SJSA1 (cell line): Measurements from ENCODE around the gene NCKAP5L. TPM values are rescaled to one million over a fixed set of nuclear protein-coding genes. Genes with fewer than 3 reads are reported as not detected.

Experiments
- DNase-seq, 2 experiments: peaks; one replicate each; pipeline ENCODE4 v3.0.0-alpha.2; 2015 to 2020; ENCODE audit warnings: low spot score in 2 of 2, low read depth in 1 of 2
- H3K27ac ChIP-seq: fragments of 250-450 bp; sonication (Bioruptor Pico); 2 replicates; pipeline ENCODE4 v1.5.1; 2020; ENCODE audit warnings: mild to moderate bottlenecking, moderate library complexity
- H3K27me3 ChIP-seq: fragments of 250-450 bp; sonication (Bioruptor Pico); replicated peaks from 2 replicates; pipeline ENCODE4 v1.5.1; 2020; ENCODE audit warnings: mild to moderate bottlenecking, moderate library complexity
- H3K36me3 ChIP-seq: fragments of 250-450 bp; sonication (Bioruptor Pico); 2 replicates; pipeline ENCODE4 v1.5.1; 2020; ENCODE audit warnings: mild to moderate bottlenecking
- H3K4me1 ChIP-seq: fragments of 250-450 bp; sonication (Bioruptor Pico); replicated peaks from 2 replicates; pipeline ENCODE4 v1.6.1; 2021; ENCODE audit warnings: mild to moderate bottlenecking
- H3K4me3 ChIP-seq: fragments of 250-450 bp; sonication (Bioruptor Pico); 2 replicates; pipeline ENCODE4 v1.5.1; 2020; ENCODE audit warnings: mild to moderate bottlenecking
- H3K9me3 ChIP-seq: fragments of 250-450 bp; sonication (Bioruptor Pico); replicated peaks from 2 replicates; pipeline ENCODE4 v1.5.1; 2020; ENCODE audit warnings: mild to moderate bottlenecking
- total RNA-seq: library from RNA; depleted of rRNA; stranded (reverse); fragments of >200 nt; shearing (Covaris generic); gene quantifications from 2 replicates; pipeline ENCODE4 v1.2.3, GENCODE V29; 2014

The NCKAP5L gene
- total RNA-seq, 1 experiment from 2014 or later, result 43.5 TPM

GRCh38 chr12:49825360-49825970, 2.7 kb downstream of the NCKAP5L start:
- H3K9me3 ChIP-seq, result no peaks in the 10 kb centered on the region
- H3K27ac ChIP-seq, result peak overlapping the region; percentile 65
- 0 out of 2 replicates have a peak overlapping the region, but pooled peaks have one; percentile 6 for H3K4me3 ChIP-seq

GRCh38 chr12:49824895-49825294, 3.3 kb downstream of the NCKAP5L start:
- no peak overlapping the region for H3K4me3 ChIP-seq
- peak overlapping the region; percentile 65 for H3K27ac ChIP-seq
- peak in 1 of 2 experiments; percentile 42 for DNase-seq
- H3K27me3 ChIP-seq, result no peaks in the 10 kb centered on the region
- peaks cover 57% of the 10 kb centered on the region for H3K4me1 ChIP-seq
- peaks cover 55% of the 10 kb centered on the region for H3K36me3 ChIP-seq
- no peaks in the 10 kb centered on the region for H3K9me3 ChIP-seq

More at GRCh38 chr12:49825360-49825970, 2.7 kb downstream of the NCKAP5L start:
- Histone ChIP-seq H3K4me1 (peaks cover 57% of the 10 kb centered on the region), H3K36me3 (peaks cover 53% of the 10 kb centered on the region), H3K27me3 (no peaks in the 10 kb centered on the region)
- peak; percentile 58 to 65 for DNase-seq

- DNase-seq, result no peak
- Histone ChIP-seq H3K4me3 (no peak overlapping the region), H3K9me3 (no peaks in the 10 kb centered on the region), H3K36me3 (peaks cover 60% of the 10 kb centered on the region), H3K4me1 (peaks cover 57% of the 10 kb centered on the region), H3K27me3 (no peaks in the 10 kb centered on the region), H3K27ac (no peak overlapping the region)
Measured at GRCh38 chr12:49824416-49824815, 3.8 kb downstream of the NCKAP5L start.

- no peak overlapping the region for H3K27ac ChIP-seq
Measured at GRCh38 chr12:49823951-49824350, 4.3 kb downstream of the NCKAP5L start.

GRCh38 chr12:49823350-49823749, 4.9 kb downstream of the NCKAP5L start:
- peaks cover 52% of the 10 kb centered on the region for H3K4me1 ChIP-seq
- H3K9me3 ChIP-seq, result no peaks in the 10 kb centered on the region
- no peak overlapping the region for H3K27ac ChIP-seq
- no peak overlapping the region for H3K4me3 ChIP-seq
- H3K27me3 ChIP-seq, result no peaks in the 10 kb centered on the region
- H3K36me3 ChIP-seq, result peaks cover 63% of the 10 kb centered on the region
- no peak for DNase-seq

More at GRCh38 chr12:49823951-49824350, 4.3 kb downstream of the NCKAP5L start:
- peaks cover 54% of the 10 kb centered on the region for H3K4me1 ChIP-seq
- H3K4me3 ChIP-seq, result no peak overlapping the region
- DNase-seq, result no peak
- H3K9me3 ChIP-seq, result no peaks in the 10 kb centered on the region
- no peaks in the 10 kb centered on the region for H3K27me3 ChIP-seq
- H3K36me3 ChIP-seq, result peaks cover 63% of the 10 kb centered on the region

- DNase-seq, result no peak
- Histone ChIP-seq H3K27me3 (no peaks in the 10 kb centered on the region), H3K4me3 (no peak overlapping the region), H3K36me3 (peaks cover 52% of the 10 kb centered on the region), H3K9me3 (no peaks in the 10 kb centered on the region), H3K4me1 (peaks cover 44% of the 10 kb centered on the region), H3K27ac (no peak overlapping the region)
Measured at GRCh38 chr12:49821373-49822287, 6.6 kb downstream of the NCKAP5L start.

GRCh38 chr12:49819786-49820185, 8.4 kb downstream of the NCKAP5L start:
- Histone ChIP-seq H3K27me3 (no peaks in the 10 kb centered on the region), H3K9me3 (no peaks in the 10 kb centered on the region), H3K36me3 (peaks cover 63% of the 10 kb centered on the region), H3K27ac (no peak overlapping the region), H3K4me3 (no peak overlapping the region), H3K4me1 (peaks cover 25% of the 10 kb centered on the region)
- no peak for DNase-seq

- H3K36me3 ChIP-seq, result peaks cover 57% of the 10 kb centered on the region
- no peak for DNase-seq
- H3K27me3 ChIP-seq, result no peaks in the 10 kb centered on the region
- peaks cover 17% of the 10 kb centered on the region for H3K4me1 ChIP-seq
- H3K9me3 ChIP-seq, result no peaks in the 10 kb centered on the region
- H3K4me3 ChIP-seq, result no peak overlapping the region
- no peak overlapping the region for H3K27ac ChIP-seq
Measured at GRCh38 chr12:49818241-49818895, 9.8 kb downstream of the NCKAP5L start.

- Histone ChIP-seq H3K36me3 (peaks cover 58% of the 10 kb centered on the region), H3K4me1 (peaks cover 56% of the 10 kb centered on the region), H3K4me3 (no peak overlapping the region), H3K9me3 (no peaks in the 10 kb centered on the region), H3K27ac (0 out of 2 replicates have a peak overlapping the region, but pooled peaks have one; percentile 9), H3K27me3 (no peaks in the 10 kb centered on the region)
- DNase-seq, result no peak
Measured at GRCh38 chr12:49813131-49813530, 15.1 kb downstream of the NCKAP5L start.

- H3K27me3 ChIP-seq, result no peaks in the 10 kb centered on the region
- no peak for DNase-seq
- no peak overlapping the region for H3K4me3 ChIP-seq
- no peaks in the 10 kb centered on the region for H3K9me3 ChIP-seq
- peaks cover 63% of the 10 kb centered on the region for H3K4me1 ChIP-seq
- 0 out of 2 replicates have a peak overlapping the region, but pooled peaks have one; percentile 7 for H3K27ac ChIP-seq
- H3K36me3 ChIP-seq, result peaks cover 69% of the 10 kb centered on the region
Measured at GRCh38 chr12:49811961-49812401, 16.2 kb downstream of the NCKAP5L start.

- Histone ChIP-seq H3K27ac (peak overlapping the region; percentile 58; the same call in 1 of the 2 replicates), H3K36me3 (peaks cover 73% of the 10 kb centered on the region), H3K4me3 (no peak overlapping the region), H3K9me3 (no peaks in the 10 kb centered on the region), H3K4me1 (peaks cover 63% of the 10 kb centered on the region), H3K27me3 (no peaks in the 10 kb centered on the region)
- no peak for DNase-seq
Measured at GRCh38 chr12:49811136-49811535, 17.1 kb downstream of the NCKAP5L start.

GRCh38 chr12:49809906-49810389, 18.3 kb downstream of the NCKAP5L start:
- peaks cover 63% of the 10 kb centered on the region for H3K4me1 ChIP-seq
- no peak overlapping the region for H3K4me3 ChIP-seq
- H3K27ac ChIP-seq, result peak overlapping the region; percentile 88
- peaks cover 74% of the 10 kb centered on the region for H3K36me3 ChIP-seq
- H3K9me3 ChIP-seq, result no peaks in the 10 kb centered on the region
- DNase-seq, result no peak
- no peaks in the 10 kb centered on the region for H3K27me3 ChIP-seq

- H3K27me3 ChIP-seq, result no peaks in the 10 kb centered on the region
- peaks cover 74% of the 10 kb centered on the region for H3K36me3 ChIP-seq
- H3K9me3 ChIP-seq, result no peaks in the 10 kb centered on the region
- H3K4me1 ChIP-seq, result peaks cover 63% of the 10 kb centered on the region
- peak; percentile 66 to 69 for DNase-seq
- H3K27ac ChIP-seq, result peak overlapping the region; percentile 88
- H3K4me3 ChIP-seq, result no peak overlapping the region
Measured at GRCh38 chr12:49809381-49809905, 18.8 kb downstream of the NCKAP5L start.
